Forelimb muscle (tissue), 1 donor: ENCODE data around the gene PABPC1L. TPM values are rescaled to one million over a fixed set of nuclear protein-coding genes. Genes with fewer than 3 reads are reported as not detected.

ENCODE experiments used
- DNase-seq: peaks from one replicate; pipeline ENCODE4 v3.0.0-alpha.2; 2013; ENCODE audit warnings: low read depth
- polyA plus RNA-seq: library from polyadenylated mRNA; unstranded; fragments of 120-200 nt; gene quantifications from one replicate; pipeline ENCODE4 v1.2.1, GENCODE V29; 2013; ENCODE audit not compliant: insufficient read length

Gene PABPC1L
- polyA plus RNA-seq, 1 donor, result 15.7 TPM

GRCh38 chr20:44900231-44900854 is 9.5 kb upstream of the PABPC1L start:
- DNase-seq, result no peak

DNA sequence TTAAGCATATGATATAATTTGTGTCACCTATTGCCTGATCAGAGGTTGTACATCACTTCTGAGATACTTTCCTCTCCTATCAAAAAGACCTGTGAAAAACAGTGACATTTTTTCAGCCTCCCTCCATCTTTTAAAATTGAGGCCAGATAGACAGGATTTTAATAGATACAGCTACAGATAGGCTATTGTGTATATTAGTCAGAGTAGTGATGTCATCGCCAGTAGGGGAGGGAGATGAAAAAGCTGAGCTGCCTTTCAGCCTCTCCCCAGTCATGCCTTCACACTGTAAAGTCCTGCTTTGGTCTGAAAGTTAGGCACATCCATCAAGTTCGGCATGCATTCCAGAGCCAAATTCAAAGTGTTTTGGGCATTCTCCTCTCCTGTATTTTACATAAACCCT is 7.9 kb upstream of the PABPC1L start:
- no peak for DNase-seq

- DNase-seq, result no peak
These were observed 5.5 kb upstream of the PABPC1L start for GRCh38 chr20:44904377-44904776.

DNA sequence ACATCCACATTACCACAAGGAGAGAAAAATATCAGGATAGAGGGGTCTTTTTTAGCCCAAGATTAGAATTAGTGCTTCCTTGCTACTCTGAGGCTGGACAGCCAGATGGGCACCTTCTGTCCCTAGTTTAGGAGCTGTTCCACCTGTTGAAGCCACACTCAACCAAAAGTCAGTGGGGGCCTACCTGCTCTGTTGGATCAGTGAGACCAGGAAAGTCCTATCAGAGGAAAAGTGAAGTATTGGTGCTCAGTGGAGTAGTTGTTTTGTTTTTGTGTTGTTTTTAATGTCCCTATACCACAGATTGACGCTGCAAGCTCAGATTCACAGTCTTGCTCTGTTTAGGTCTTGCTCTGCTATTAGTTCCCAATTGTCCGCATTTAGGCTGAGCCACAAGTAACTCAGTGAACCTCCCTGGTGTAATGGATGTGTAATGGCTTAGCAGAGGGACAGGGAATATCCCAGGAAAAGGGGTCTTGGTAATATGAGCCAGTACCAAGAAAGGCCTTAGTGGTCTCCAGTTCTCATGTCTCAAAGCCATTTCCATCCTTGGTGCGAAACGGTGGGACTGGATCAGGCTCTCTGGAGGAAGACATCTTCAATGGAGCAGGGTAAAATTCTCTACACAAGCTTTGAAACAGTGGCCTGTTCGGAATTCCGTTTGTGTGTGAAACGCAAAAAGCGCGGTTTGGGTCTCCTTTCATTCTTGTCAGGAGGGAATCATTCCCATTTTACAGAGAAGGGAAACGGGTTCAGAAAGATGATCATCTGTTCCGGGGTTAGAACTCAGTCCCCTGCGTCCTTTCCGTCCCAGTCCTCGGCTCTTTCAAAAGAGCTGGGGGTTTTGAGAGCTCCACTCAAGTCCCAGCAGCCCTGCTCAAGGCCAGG is 631 bp upstream of the PABPC1L start:
- no peak for DNase-seq

GRCh38 chr20:44910690-44911262 is 916 bp downstream of the PABPC1L start:
- no peak for DNase-seq

DNA sequence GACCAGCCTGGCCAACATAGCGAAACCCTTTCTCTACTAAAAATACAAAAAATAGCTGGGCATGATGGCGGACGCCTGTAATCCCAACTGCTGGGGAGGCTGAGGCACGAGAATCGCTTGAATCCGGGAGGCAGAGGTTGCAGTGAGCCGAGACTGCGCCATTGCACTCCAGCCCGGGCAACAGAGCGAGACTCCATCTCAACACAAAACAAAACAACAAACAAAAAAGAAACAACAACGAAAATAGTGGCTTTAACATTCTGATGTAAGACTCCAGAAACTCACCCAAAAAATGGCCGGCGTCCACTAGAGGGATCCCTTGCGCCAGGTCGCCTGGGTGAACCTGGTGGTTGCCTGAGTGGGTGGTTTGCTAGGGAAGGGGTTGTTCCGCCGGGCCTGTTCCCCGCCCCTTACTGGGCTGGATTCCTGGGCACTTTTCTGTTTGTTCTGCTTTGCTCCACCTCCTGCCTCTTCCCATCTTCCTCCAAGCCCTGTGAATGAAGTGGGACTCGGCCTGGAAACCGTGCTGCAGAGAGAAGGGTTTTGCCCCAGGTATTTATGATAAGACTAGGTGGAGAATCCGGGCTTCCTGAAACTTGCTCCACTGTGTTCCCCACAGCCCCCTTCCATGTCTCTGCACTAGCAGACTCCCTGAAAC is 1.5 kb downstream of the PABPC1L start:
- no peak for DNase-seq

GRCh38 chr20:44912189-44912588 is 2.3 kb downstream of the PABPC1L start:
- no peak for DNase-seq

DNA sequence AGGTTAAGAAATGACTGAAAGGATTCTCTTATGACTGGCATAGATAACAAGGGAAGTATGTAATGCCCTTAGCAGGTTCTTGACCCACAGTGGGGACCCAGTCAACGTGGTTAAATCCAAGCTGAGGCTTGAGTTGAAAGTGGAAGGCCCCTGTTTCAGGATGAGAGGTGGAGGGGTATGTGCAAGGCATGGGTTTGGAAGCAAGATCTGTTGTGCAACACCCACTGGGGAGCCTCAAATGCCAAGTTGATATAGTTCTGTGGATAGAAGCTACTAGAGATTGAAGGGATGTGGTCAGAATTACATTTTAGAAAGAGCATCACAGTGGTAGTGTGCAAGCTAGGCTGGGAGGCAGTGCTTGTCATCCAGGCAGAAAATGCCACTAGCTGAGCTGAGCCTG is 5.1 kb downstream of the PABPC1L start:
- no peak for DNase-seq

GRCh38 chr20:44916586-44916985 is 6.7 kb downstream of the PABPC1L start:
- DNase-seq, result no peak

GRCh38 chr20:44917399-44917798 is 7.5 kb downstream of the PABPC1L start:
- DNase-seq, result no peak

DNA sequence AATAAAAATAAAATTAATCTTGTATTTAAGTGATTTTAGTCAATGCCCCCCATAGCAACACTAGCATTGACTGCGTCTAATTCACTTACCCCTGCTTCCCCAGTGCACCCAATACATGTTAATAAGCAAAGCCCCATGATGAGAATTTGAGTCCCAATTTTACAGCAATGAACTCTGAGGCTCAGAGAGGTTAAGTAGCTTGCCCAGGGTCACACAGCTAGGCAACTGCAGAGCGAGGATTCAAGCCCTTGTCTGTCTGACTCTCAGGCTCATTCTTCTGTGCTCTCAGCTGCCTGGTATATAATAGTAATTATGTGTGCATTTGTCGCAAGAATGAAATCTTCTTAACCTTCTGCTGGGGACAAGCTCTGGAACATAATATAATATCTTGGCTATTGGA is 8.5 kb downstream of the PABPC1L start:
- no peak for DNase-seq

- DNase-seq, result no peak
These were observed 8.9 kb downstream of the PABPC1L start for GRCh38 chr20:44918761-44919160.

GRCh38 chr20:44921447-44921846 is 11.6 kb downstream of the PABPC1L start:
- no peak for DNase-seq

DNA sequence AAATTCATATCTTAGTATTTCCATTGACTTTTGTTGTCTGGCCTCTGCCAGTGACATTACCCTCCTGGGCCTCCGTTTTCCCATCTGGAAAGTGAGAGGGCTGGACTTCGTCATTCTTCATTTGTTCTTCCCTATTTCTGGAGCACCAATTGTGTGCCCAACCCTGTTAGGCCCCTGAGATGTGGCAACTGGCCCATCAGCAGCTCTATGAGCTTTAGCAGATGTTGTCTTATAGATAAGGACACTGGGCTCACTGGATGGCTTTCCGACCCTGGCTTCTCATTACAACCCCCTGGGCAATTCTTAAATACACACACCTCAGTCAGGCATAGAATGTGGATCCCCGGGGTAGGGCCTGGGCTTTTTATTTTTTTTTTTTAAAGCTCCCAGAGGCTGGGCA is 14.7 kb downstream of the PABPC1L start:
- DNase-seq, result no peak

DNA sequence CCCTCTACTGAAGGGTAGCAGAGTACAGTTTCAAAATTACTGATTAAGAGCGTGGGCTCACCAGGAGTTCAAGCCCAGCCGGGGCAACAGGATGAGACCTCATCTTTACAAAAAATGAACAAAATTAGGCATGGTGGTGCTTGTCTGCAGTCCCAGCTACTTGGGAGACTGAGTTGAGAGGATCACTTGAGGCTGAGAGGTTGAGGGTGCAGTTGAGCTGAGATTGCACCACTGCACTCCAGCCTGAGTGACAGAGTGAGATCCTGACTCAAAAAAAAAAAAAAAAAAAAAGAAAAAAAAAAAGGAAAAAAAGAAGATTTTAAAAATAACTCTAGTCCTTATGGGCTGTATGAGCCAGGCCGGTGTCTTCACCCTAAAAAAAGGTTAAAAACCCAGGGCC is 18.7 kb downstream of the PABPC1L start:
- DNase-seq, result no peak

DNA sequence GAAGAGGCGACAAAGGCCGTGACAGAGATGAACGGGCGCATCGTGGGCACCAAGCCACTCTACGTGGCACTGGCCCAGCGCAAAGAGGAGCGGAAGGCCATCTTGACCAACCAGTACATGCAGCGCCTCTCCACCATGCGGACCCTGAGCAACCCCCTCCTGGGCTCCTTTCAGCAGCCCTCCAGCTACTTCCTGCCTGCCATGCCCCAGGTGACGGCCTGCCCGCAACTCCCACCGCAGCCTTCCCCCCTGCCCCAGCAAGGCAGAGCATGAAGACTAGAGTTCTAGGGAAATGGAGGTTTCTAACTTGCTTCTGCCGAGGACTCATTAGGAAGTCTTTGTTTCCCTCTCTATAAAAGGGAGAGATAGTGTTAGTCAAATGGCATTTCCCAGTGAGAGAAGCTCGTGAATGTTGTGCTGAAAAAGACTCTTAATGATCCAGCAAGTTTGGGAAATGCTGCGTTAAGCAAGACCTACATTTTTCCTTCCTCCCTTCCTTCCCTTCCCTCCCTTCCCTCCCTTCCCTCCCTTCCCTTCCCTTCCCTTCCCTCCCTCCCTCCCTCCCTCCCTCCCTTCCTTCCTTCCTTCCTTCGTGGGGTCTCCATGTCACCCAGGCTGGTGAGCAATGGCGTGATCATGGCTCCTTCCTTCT is 20.8 kb downstream of the PABPC1L start:
- no peak for DNase-seq

- no peak for DNase-seq
These were observed 22.1 kb downstream of the PABPC1L start for GRCh38 chr20:44931911-44932310.

- DNase-seq, result no peak
These were observed 23.1 kb downstream of the PABPC1L start for GRCh38 chr20:44932916-44933315.

GRCh38 chr20:44936510-44936909 is 26.6 kb downstream of the PABPC1L start:
- DNase-seq, result no peak

DNA sequence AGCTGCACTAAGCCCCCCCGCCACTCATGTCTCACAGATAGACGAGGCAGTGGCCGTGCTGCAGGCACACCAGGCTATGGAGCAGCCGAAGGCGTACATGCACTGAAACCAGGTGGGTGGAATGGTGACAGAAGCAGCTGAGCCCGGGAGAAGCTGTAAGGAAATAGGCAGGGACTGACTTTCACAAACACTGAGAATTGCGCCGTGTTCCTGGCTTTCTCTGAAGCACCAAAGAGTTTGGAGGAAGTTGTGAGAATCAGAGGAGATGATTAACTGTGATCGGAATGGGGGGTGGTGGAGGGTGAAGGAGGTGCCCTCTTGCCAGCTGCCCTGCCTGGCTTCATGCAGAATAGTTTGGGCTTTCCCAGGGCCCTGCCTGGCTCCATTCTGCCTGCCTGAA is 28.8 kb downstream of the PABPC1L start:
- DNase-seq, result no peak

- DNase-seq, result no peak
These were observed 31.3 kb downstream of the PABPC1L start for GRCh38 chr20:44941120-44941691.
